ENCODE data around the gene ZNF346.

The ZNF346 gene

DNA sequence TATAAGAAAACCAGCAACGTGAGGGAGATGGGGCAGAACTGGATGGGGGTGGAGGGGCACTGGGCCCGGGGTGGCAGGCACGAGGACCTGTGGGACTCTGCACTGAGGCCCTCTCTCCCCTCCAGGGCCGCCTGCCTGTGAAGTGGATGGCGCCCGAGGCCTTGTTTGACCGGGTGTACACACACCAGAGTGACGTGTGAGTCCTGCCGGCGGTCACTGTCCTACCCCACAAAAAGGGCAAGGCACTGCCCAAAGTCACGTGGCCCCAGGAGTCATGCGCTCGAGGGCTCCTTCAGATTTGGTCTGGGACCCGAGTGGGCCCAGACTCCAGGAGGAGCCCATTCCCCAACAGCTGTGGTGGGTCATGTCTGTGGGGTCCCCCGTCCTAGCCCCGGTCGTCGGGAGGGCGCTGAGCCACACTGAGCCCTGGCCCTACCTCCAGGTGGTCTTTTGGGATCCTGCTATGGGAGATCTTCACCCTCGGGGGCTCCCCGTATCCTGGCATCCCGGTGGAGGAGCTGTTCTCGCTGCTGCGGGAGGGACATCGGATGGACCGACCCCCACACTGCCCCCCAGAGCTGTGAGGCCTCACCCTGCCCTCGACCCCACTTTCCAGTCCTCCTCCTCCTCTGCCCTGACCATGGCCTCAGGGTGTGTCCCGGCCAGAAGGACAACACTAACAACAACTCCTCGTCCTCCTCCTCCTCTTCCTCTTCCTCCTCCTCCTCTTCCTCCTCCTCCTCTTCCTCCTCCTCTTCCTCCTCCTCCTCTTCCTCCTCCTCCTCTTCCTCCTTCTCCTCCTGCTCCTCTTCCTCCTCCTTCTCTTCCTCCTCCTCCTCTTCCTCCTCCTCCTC, 73.9 kb downstream of the ZNF346 start:
- no peak for DNase-seq

DNA sequence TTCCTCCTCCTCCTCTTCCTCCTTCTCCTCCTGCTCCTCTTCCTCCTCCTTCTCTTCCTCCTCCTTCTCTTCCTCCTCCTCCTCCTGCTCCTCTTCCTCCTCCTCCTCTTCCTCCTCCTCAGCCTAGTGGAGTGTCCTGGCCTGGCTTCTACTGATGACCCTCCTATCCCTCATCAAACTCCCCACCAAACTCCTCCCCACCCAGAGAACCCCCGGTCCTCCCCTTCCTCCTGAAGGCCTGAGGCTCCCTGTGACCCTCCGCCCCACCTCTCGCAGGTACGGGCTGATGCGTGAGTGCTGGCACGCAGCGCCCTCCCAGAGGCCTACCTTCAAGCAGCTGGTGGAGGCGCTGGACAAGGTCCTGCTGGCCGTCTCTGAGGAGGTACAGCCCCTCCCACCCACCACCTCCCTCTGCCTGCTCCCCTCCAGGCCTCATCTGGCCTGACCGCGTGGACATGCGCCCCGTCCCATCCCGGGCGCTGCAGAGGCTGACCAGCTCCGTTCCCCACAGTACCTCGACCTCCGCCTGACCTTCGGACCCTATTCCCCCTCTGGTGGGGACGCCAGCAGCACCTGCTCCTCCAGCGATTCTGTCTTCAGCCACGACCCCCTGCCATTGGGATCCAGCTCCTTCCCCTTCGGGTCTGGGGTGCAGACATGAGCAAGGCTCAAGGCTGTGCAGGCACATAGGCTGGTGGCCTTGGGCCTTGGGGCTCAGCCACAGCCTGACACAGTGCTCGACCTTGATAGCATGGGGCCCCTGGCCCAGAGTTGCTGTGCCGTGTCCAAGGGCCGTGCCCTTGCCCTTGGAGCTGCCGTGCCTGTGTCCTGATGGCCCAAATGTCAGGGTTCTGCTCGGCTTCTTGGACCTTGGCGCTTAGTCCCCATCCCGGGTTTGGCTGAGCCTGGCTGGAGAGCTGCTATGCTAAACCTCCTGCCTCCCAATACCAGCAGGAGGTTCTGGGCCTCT, 74.8 kb downstream of the ZNF346 start:
- no peak for DNase-seq

DNA sequence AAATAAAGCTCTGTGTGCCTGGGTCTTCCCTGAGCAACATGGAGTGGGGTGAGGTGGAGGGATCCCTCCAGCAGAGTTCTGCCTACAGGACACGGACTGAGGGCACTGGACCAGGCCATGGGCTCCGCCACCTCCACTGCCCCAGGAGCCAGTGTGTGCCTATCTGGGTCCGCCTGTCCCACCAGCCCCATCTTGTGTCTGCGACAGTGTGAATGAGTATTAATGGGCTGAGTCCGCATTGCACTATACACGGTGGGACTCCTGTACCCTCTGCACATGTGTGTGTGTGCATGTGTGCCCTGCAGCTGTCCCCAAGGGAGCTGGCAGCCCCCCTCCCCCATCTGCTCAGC, 75.6 kb downstream of the ZNF346 start:
- DNase-seq, result no peak

DNA sequence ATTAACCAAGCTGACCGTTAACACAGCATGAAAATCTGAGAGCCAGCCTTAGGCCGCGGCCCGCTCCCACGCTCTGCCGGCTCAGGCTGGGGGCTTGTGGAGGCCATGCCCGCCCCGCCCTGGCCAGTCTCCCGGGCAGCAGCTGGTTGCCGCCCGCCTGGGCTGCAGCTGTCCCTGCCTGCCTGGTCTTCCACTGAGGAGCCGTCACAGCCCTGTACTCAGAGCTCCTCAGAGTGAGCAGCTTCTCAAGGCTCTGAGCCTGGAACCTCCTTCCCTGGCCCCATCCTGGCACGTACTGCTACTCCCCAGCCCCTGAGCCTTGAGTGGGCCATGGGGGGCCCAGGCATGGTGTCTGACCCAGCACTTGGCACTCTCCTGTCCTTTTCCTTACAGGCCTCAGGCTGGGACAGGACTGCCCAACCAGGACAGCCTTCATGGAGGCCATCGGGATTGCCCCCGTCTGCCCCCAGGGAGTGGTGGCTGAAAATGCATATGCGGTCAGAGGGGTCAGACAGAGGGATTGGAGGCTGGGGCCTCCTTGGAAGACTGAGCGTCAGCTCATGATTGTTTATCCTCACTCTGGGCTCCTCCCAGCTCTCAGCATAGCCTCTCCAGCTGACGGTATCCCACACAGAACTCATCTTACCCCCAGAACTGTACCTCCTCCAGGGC, 76.1 kb downstream of the ZNF346 start:
- no peak for DNase-seq

DNA sequence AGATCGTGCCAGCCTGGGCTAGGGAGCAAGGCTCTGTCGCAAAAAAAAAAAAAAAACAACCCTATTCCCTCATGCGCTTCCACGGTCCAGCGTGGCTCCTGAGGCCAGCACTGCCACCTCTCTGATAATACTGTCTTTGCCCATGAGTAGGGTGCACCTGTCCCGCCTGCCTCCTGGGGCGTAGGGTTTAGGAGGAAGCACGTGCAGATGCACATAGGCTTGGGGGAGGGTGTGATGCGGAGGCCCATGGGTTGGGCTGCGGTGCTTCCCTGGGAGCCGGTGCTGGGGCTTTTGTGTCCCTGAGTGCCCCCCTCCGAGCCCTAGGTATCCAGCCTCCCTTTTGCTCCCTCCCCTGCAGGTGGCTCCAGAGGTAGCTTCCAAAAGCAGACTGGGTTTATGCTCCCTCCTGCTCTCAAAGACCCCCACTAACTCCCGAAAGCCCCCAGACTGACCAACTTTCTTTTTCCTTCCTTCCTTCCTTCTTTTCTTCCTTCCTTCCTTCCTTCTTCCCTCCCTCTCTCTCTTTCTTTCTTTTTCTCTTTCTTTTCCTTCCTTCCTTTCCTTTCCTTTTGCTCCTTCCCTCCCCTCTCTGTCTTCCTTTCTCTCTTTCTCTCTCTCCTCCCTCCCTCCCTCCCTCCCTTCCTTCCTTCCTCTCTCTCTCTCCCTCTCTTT, 77.1 kb downstream of the ZNF346 start:
- no peak for DNase-seq

DNA sequence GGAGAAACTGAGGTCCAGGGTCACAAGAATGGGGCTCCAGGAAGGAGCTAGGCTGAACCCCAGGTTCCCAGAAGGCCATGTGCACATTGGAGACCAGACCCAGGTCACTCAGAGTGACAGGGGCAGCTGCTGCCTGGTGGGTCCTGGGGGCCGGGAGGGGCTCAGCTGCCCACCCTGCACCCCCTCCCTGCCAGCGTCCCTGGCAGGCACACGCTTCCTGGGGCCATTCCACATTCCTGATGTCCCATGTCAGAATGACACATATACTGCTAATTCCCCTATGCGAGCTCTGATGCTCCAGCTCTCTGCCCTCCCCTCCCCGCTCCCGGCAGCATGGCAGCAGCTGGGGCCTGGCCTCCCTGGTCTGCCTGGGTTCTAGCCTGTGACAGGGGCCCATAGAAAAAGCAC, 78.2 kb downstream of the ZNF346 start:
- no peak for DNase-seq

DNA sequence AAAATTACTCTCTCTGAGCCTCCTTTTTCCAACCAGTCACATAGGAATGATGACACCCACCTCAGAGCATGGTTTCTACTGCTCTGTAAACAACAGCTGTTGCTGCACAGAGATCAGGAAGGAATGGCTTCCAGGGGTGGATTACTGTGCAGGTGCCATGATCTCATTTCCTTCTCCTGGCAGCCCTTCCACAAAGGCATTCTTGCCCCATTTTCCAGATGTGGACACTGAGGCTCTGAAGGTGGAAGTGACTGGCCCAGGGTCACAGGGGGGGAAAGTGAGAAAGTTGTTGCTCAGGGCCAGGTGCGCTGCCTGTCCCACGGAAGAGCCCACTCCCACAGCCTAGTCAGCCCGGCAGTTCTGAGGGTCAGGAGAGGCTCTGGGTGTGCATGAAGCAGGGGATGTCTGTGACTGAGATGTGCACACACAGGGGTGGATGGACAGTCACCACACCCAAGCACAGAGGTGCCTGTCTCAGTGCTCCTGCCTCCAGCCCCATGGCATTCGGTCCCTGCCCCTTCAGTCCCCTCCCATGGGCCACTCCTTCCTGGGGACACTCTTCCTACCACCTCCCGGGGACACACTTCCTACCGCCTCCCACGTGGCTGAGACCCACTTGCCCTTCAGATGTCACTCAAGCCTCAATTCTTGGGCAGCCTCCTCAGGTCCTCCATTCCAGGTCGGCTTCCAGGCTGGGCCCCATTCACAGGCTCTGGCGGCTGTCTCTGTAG, 81.2 kb downstream of the ZNF346 start:
- no peak for DNase-seq

DNA sequence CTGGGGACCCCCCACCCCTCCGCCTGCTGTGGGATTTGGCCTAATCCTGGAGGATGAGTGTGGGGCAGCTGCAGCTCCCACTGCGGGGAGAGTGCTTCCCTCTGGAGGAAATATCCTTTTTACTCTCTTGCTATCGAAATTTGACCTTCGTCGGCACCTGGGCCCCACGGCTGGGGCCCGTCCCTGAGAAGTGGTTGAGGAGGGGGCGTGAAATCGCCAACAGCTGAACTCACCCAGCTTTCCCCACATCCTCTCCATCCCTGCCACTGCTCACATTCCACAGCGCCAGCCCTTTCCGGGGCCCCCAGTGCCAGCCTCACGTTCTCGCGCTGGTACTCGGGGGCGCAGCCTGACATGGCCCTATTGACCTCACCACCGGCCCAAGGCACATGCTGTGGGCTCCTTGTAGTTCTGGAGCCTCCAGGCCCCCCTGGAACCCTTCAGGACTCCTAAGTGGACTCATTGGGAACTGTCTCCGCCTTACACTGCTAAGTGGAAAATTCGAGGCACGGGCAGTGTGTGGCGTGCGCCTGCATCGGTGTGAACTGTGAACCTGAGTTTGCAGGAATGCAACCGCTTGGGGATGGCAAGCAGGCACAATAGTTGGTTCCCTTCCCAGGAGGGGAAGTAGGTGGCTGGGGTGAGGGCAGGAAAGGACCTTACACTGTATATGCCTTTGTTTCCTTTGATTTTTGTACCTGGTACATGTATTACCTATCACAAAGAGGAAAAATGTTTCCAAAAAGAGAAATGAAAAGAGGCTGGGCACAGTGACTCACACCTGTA, 83.4 kb downstream of the ZNF346 start:
- no peak for DNase-seq

DNA sequence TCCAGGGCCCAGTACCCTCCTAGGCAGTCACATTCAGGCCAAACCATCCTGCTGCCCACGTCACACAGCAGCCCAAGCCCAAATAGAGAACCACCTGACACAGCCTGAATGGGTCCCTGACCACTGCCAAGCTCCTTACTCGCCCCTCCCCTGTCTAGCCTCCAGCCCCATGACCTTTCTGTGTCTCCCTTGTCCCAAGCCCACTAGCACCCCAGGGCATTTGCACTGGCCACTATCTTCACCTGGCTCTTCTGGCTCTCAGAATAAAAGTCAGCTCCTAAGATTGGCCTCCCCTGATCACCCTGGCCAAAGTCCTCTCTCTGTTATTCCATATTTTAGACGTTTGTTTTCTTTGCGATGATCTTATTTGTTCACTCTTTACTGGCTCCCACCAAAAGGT, 84.7 kb downstream of the ZNF346 start:
- no peak for DNase-seq

DNA sequence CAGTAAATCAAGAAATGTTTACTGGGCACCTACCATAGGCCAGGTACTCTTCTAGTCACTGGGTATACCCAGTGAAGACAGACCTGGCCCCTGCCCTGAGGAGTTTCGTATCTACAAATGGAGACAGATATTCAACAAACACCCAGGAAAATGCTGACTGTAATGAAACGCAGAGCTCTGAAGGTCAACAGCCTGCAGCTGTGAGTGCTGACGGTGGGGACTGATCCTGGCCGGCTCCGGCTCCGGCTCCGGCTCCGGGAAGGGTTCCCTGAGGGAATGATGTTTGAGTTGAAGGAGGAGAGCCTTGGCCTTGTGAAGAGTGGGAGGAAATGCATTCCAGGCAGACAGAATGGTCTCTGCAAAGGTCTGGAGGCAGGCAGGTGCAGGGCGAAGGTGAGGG, 87.3 kb downstream of the ZNF346 start:
- no peak for DNase-seq

DNA sequence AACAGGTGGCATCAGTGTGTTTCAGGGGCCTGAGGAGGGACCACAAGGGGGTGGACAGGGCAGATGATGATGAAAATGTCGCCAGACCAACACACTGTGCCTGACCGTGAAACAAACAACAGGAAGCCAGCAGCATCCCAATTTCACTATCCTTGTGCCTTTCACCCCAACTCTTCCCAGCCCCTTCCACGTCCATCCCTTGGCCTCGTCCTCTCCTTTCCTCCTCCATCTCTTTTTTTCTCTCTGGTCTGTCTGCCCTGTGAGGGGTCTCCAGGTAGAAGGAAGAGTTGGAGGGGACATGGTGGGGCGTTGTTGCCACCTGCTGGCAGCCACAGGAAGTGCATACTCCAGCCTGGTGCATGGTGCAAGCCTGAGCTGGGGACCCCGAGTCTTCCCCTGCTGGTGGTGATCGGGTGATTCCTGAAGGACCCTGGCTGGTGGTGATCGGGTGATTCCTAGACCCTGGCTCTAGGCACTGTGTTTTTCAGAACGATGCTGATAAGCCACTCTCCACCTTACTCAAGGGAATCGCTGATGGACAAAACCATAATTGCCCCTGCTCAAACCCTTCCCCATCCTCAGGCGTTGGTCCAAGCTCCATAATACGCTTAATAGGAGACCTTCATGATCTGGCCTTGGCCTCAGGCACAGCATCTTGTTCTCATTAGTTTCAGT, 89.4 kb downstream of the ZNF346 start:
- peak; percentile 84 for DNase-seq

DNA sequence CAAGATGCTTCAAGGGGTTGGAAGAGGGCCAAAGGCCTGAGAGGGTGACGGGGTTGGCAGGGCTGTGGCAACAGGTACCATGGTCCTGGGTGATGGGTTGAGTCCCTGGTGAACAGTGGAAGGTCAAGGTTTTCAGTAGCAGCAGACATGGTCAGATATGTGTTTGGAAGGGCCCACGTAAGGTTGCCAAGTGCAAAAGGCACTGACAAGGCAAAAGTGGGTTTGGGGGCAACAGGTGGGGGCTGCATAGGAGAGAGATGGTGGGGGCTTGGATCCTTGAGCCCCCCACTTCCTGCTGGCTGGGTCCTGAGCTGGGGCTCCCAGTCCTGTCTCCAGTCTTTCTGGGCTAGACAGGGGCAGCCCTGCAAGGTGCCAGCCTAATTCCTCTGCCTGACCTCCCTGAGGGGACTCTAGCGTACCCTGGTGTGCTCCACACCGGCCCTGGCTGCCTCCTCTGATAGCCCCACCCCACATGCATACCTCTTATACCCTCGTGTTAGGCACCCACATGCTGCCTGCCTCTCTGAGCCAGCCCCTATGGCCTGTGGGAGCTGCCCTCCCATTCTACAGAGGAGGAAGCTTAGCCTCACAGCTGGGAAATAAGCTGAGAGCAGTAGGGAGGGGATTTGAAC, 90.2 kb downstream of the ZNF346 start:
- no peak for DNase-seq

DNA sequence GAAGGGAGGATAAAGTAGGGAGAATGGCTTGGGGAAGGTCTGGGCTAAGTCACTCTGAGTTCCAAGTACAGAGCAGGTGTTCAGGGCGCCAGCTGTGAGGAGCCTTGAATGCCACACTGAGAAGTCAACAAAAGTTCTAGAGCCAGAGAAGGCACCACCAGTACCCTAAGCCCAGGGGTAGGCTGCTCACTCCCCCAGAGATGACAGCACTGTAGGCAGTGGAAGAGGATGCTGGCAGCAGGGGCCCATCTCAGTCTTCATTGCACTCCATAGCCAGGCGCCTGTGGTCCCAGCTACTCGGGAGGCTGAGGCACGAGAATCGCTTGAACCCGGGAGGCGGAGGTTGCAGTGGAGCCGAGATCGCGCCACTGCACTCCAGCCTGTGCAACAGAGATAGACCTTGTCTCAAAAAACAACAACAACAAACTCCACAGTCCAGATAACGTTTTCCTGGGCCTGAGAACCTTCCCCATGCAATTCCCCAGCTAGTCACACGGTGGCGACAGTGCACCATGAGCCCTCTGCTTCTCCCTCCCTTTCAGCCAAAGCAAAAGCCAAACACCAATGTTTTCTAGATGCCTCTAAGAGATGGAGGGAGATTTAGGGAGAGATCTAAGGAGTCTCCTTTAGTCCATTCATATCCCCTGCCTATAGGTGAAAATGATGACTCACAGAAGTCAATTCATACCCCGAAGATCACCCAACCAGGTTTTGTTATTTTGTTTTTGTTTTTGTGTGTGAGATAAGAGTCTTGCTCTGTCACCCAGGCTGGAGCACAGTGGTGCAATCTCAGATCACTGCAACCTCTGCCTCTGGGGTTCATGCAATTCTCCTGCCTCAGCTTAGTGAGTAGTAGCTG, 91.3 kb downstream of the ZNF346 start:
- peak; percentile 90 for DNase-seq

DNA sequence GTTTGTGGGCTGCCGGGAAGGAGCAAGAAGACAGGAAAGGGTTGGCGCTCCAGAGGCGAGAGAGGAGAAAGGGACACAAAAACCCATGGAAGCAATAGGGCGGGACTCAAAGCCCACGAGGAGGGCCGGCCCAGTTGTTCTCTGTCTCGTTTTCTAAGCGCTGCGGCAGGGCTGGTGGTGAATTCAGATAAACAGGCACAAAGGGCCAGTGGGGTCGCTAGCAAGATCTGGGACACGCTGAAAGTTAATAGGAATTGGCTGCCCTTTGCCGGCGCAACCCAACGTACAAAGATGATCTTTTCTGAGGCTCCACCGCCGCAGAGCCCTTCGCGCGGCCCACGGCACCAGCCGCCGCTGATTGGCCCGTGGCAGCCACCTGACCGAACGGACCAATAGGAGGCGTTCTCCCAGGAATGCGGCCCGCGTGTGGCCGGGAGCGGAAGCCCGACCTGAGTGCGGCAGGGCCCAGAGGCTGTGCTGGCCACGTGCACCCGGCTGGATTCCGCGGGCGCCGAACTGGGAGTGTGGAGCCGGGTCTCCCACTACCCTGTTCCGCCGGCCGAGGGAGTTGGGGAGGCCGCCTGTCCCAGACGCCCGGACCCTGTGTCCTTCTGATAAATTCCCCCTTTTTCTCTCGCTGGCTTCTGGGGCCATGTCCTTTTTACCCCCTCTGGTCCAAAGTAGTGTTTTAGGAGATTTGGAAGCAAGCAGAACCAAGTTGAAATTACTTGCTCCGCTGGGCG, 94.3 kb downstream of the ZNF346 start:
- peak; percentile 90 for DNase-seq

DNA sequence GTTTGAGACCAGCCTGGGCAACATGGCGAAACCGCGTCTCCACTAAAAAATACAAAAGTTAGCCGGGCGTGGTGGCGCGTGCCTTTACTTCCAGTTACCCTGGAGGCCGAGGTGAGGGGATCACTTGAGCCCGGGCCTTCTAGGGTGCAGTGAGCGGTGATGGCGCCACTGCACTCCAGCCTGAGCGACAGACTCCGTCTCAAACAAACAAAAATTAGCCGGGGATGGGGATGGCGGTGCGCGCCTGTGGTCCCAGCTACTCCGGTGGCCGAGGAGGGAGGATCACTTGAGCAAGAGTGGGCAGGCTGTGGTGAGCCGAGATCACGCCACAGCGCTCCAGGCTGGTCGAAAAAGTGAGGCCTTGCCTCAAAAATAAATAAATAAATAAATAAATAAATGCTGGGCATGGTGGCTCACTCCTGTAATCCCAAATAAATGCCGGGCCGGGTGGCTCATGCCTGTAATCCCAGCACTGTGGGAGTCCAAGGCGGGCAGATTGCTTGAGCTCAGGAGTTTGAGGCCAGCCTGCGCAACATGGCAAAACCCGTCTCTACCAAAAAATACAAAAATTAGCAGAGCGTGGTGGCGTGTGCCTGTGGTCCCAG, 95.0 kb downstream of the ZNF346 start:
- no peak for DNase-seq

DNA sequence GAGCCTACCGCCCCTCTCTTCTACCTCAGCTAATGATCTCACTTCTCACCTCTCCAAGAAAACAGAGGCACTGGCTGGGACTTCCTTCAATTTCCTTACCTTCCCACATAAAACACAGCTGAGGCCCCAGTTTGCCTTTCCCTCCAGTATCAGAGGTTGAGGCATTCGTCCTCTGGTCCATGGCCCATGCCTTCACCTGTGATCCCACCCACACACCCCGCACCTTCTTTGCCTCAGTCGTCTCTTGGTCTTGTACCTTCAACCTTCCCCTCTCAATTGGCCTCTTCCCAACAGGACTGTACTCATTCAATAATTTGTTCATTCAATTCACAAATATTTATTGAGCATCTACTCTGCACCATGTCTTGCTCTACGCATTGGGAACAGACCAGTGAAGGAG, 100.1 kb downstream of the ZNF346 start:
- no peak for DNase-seq

DNA sequence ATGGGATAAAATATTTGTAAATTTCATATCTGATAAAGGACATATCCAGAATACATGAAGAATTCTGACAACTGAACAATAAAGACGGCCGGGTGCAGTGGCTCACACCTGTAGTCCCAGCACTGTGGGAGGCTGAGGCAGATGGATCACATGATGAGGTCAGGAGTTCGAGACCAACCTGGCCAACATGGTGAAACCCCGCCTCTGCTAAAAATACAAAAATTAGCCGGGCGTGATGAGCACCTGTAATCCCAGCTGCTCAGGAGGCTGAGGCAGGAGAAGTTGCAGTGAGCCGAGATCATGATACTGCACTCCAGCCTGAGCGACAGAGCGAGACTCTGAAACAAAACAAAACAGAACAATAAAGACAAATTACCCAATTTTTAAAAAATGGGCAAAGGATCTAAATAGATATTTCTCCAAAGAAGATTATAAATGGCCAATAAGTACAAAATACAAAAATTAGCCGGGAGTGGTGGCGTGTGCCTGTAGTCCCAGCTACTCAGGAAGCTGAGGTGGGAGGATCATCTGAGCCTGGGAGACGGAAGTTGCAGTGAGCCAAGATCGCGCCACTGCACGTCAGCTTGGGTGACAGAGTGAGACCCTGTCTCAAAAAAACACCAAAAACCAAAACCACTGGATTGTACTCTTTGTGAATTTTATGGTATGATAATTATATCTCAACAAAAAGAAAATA, 101.4 kb downstream of the ZNF346 start:
- no peak for DNase-seq

All from stimulated activated CD8-positive, alpha-beta memory T cell treated with anti-CD3 and anti-CD28 coated beads, Interleukin-4, amount 100 ng/mL, for 48 hours (primary cell).